Measurements from ENCODE around the gene RERE.

RERE gene

DNA sequence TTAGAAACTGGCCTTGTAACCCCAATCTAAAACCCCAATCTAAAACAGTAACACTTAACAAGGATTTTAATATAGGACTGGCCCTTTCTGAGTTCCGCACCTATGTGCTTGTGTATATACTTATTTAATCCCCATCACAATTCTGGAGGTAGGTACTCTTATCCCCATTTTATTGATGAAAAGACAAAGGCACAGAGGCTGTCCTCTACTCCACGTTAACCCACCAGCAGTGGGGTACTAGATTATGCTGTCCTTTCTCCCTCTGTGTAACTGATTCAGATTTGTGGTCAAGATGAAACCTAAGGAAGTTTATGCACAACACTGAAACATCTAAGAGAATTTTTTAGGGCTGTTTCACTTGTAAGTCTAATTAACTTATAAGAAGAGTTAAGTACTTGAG lies 175.3 kb downstream of the RERE start:
- H3K27ac ChIP-seq (ENCODE audit: low read depth, low read length), result no peak overlapping the region
- H3K4me3 ChIP-seq (ENCODE audit: low read length), result no peak overlapping the region
- H3K36me3 ChIP-seq (ENCODE audit: control insufficient read depth, insufficient read depth, low read length), result no peaks in the 10 kb centered on the region
- no peaks in the 10 kb centered on the region for H3K27me3 ChIP-seq (ENCODE audit: control insufficient read depth, insufficient read depth, low read length)
- no peak overlapping the region for H3K9ac ChIP-seq (ENCODE audit: low read length)
- H3K4me1 ChIP-seq (ENCODE audit: control insufficient read depth, insufficient read depth, low read length), result peaks cover 6% of the 10 kb centered on the region

- no peak overlapping the region for H3K27ac ChIP-seq (ENCODE audit: low read depth, low read length)
- H3K4me3 ChIP-seq (ENCODE audit: low read length), result no peak overlapping the region
- H3K4me1 ChIP-seq (ENCODE audit: control insufficient read depth, insufficient read depth, low read length), result peaks cover 6% of the 10 kb centered on the region
- no peaks in the 10 kb centered on the region for H3K27me3 ChIP-seq (ENCODE audit: control insufficient read depth, insufficient read depth, low read length)
- no peaks in the 10 kb centered on the region for H3K36me3 ChIP-seq (ENCODE audit: control insufficient read depth, insufficient read depth, low read length)
- no peak overlapping the region for H3K9ac ChIP-seq (ENCODE audit: low read length)
Measured at GRCh38 chr1:8641377-8641997, 176.0 kb downstream of the RERE start.

DNA sequence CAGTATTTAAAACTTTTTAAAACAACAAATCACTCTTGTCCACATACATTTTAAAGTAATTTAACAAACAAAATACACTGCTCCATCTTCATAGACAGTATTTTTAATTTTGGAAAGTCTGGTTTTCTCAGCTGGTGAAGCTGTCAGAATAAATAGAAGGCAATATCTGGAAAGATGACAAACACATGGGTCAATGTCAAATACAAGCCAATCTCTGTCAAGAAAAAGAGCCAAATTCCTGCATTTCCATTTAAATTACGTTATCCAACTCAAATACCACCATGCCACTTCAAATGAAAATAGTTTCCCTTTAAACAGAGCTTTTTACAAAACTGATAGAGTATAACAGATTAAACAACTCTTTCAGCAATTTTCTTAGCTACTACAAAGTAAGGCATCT lies 176.5 kb downstream of the RERE start:
- Histone ChIP-seq H3K27ac (ENCODE audit: low read depth, low read length) (no peak overlapping the region), H3K4me1 (ENCODE audit: control insufficient read depth, insufficient read depth, low read length) (peaks cover 6% of the 10 kb centered on the region), H3K27me3 (ENCODE audit: control insufficient read depth, insufficient read depth, low read length) (no peaks in the 10 kb centered on the region), H3K36me3 (ENCODE audit: control insufficient read depth, insufficient read depth, low read length) (no peaks in the 10 kb centered on the region), H3K9ac (ENCODE audit: low read length) (no peak overlapping the region), H3K4me3 (ENCODE audit: low read length) (no peak overlapping the region)

DNA sequence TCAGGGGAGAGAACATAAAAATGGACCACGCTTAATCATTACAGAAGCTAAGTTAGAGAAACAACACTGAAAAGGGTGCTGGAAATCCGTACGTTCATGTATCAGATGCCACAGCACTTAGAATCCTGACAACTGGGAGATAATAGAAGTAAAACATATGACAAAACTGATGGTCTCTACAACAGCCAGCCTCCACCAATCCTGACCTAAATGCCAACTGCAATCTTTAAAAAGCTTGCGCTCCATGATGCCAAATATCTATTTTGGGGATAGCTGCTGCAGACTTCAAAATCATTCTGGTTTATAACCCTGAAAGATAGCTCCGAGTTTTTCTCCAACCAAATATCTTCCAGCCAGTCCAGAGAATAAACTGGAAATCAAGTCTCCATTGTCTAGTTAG lies 178.3 kb downstream of the RERE start:
- Histone ChIP-seq H3K27me3 (ENCODE audit: control insufficient read depth, insufficient read depth, low read length) (no peaks in the 10 kb centered on the region), H3K27ac (ENCODE audit: low read depth, low read length) (no peak overlapping the region), H3K4me3 (ENCODE audit: low read length) (no peak overlapping the region), H3K9ac (ENCODE audit: low read length) (no peak overlapping the region), H3K36me3 (ENCODE audit: control insufficient read depth, insufficient read depth, low read length) (no peaks in the 10 kb centered on the region), H3K4me1 (ENCODE audit: control insufficient read depth, insufficient read depth, low read length) (peaks cover 6% of the 10 kb centered on the region)

- Histone ChIP-seq H3K4me3 (ENCODE audit: low read length) (no peak overlapping the region), H3K9ac (ENCODE audit: low read length) (no peak overlapping the region), H3K27ac (ENCODE audit: low read depth, low read length) (no peak overlapping the region), H3K36me3 (ENCODE audit: control insufficient read depth, insufficient read depth, low read length) (no peaks in the 10 kb centered on the region), H3K4me1 (ENCODE audit: control insufficient read depth, insufficient read depth, low read length) (peaks cover 10% of the 10 kb centered on the region), H3K27me3 (ENCODE audit: control insufficient read depth, insufficient read depth, low read length) (no peaks in the 10 kb centered on the region)
Measured at GRCh38 chr1:8633741-8634501, 183.5 kb downstream of the RERE start.

- Histone ChIP-seq H3K4me1 (ENCODE audit: control insufficient read depth, insufficient read depth, low read length) (peaks cover 8% of the 10 kb centered on the region), H3K36me3 (ENCODE audit: control insufficient read depth, insufficient read depth, low read length) (no peaks in the 10 kb centered on the region), H3K9ac (ENCODE audit: low read length) (no peak overlapping the region), H3K27ac (ENCODE audit: low read depth, low read length) (no peak overlapping the region), H3K4me3 (ENCODE audit: low read length) (no peak overlapping the region), H3K27me3 (ENCODE audit: control insufficient read depth, insufficient read depth, low read length) (no peaks in the 10 kb centered on the region)
Measured at GRCh38 chr1:8632102-8632501, 185.3 kb downstream of the RERE start.

GRCh38 chr1:8631163-8631562 lies 186.3 kb downstream of the RERE start:
- no peaks in the 10 kb centered on the region for H3K27me3 ChIP-seq (ENCODE audit: control insufficient read depth, insufficient read depth, low read length)
- peaks cover 12% of the 10 kb centered on the region for H3K4me1 ChIP-seq (ENCODE audit: control insufficient read depth, insufficient read depth, low read length)

DNA sequence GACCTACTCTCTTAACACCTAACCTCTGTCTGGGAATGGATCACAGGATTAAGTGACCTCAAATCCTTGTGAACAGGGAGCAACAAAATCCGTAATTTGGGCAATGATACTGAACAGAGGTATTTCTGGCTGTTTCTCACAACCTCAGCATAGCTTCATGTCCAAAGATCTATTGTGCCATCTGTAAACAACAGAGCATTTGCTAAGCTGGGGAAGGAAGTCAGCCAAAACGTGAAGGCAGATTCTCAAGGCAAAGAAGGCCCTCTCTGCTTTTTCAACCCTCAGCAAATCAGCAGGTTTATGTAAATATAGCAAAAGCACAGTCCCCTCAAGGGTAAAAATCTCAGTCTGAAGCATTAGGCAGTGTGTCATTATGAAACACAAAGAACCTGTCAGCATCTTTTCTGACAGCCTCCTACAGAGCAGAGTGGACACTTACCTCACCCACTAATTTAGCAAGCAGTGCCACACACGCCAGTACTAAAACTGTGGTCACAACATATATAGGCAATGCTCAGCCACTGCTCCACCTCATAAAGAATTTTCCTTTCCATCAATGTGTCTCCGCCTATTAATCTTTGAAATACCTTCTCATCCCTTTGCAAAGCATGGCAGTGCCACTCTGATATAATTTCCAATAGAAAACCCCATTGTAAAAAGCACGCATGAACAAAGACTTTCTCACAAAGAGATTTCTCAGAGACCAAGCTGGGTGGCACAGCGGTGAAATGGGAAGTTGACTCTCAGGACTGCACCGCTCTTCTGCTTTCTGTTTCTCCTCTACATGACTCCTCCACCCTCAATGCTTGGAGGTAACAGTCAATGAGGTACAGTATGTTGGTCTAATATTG lies 188.0 kb downstream of the RERE start:
- no peak overlapping the region for H3K9ac ChIP-seq (ENCODE audit: low read length)
- H3K4me1 ChIP-seq (ENCODE audit: control insufficient read depth, insufficient read depth, low read length), result peaks cover 12% of the 10 kb centered on the region
- no peaks in the 10 kb centered on the region for H3K27me3 ChIP-seq (ENCODE audit: control insufficient read depth, insufficient read depth, low read length)
- H3K27ac ChIP-seq (ENCODE audit: low read depth, low read length), result no peak overlapping the region
- no peak overlapping the region for H3K4me3 ChIP-seq (ENCODE audit: low read length)
- no peaks in the 10 kb centered on the region for H3K36me3 ChIP-seq (ENCODE audit: control insufficient read depth, insufficient read depth, low read length)

More at GRCh38 chr1:8631163-8631562, 186.3 kb downstream of the RERE start:
- no peaks in the 10 kb centered on the region for H3K36me3 ChIP-seq (ENCODE audit: control insufficient read depth, insufficient read depth, low read length)
- no peak overlapping the region for H3K27ac ChIP-seq (ENCODE audit: low read depth, low read length)
- no peak overlapping the region for H3K4me3 ChIP-seq (ENCODE audit: low read length)
- no peak overlapping the region for H3K9ac ChIP-seq (ENCODE audit: low read length)

DNA sequence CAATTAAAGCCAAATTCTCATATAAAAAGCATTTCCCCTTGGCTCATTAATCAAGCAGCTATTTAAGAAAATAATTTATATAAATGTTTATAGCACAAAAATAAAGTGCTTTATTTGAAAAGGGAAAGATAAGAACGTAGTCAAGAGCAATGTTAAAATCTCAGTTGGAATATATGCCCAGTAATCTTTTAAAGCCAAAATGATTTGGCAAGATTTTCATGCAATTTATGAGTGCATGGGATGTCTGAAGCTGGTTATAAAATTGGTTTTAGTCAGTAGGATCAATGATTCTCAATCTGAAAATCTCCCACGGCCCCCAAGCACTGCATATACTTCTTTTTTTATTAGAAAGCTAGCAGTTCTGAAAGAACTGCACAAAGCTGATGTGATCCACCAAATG lies 188.8 kb downstream of the RERE start:
- H3K9ac ChIP-seq (ENCODE audit: low read length), result no peak overlapping the region
- H3K36me3 ChIP-seq (ENCODE audit: control insufficient read depth, insufficient read depth, low read length), result no peaks in the 10 kb centered on the region
- H3K27me3 ChIP-seq (ENCODE audit: control insufficient read depth, insufficient read depth, low read length), result no peaks in the 10 kb centered on the region
- H3K4me1 ChIP-seq (ENCODE audit: control insufficient read depth, insufficient read depth, low read length), result peaks cover 12% of the 10 kb centered on the region
- H3K27ac ChIP-seq (ENCODE audit: low read depth, low read length), result no peak overlapping the region
- no peak overlapping the region for H3K4me3 ChIP-seq (ENCODE audit: low read length)

- Histone ChIP-seq H3K4me3 (ENCODE audit: low read length) (no peak overlapping the region), H3K27ac (ENCODE audit: low read depth, low read length) (no peak overlapping the region), H3K4me1 (ENCODE audit: control insufficient read depth, insufficient read depth, low read length) (peaks cover 12% of the 10 kb centered on the region), H3K9ac (ENCODE audit: low read length) (no peak overlapping the region), H3K27me3 (ENCODE audit: control insufficient read depth, insufficient read depth, low read length) (no peaks in the 10 kb centered on the region), H3K36me3 (ENCODE audit: control insufficient read depth, insufficient read depth, low read length) (no peaks in the 10 kb centered on the region)
Measured at GRCh38 chr1:8627728-8628127, 189.7 kb downstream of the RERE start.

GRCh38 chr1:8625981-8626898 lies 191.2 kb downstream of the RERE start:
- H3K4me3 ChIP-seq (ENCODE audit: low read length), result no peak overlapping the region
- H3K4me1 ChIP-seq (ENCODE audit: control insufficient read depth, insufficient read depth, low read length), result peaks cover 9% of the 10 kb centered on the region
- H3K27me3 ChIP-seq (ENCODE audit: control insufficient read depth, insufficient read depth, low read length), result no peaks in the 10 kb centered on the region
- H3K27ac ChIP-seq (ENCODE audit: low read depth, low read length), result no peak overlapping the region
- H3K9ac ChIP-seq (ENCODE audit: low read length), result no peak overlapping the region
- H3K36me3 ChIP-seq (ENCODE audit: control insufficient read depth, insufficient read depth, low read length), result no peaks in the 10 kb centered on the region

GRCh38 chr1:8625491-8625890 lies 191.9 kb downstream of the RERE start:
- H3K4me3 ChIP-seq (ENCODE audit: low read length), result no peak overlapping the region
- no peaks in the 10 kb centered on the region for H3K36me3 ChIP-seq (ENCODE audit: control insufficient read depth, insufficient read depth, low read length)
- peaks cover 9% of the 10 kb centered on the region for H3K4me1 ChIP-seq (ENCODE audit: control insufficient read depth, insufficient read depth, low read length)
- H3K9ac ChIP-seq (ENCODE audit: low read length), result no peak overlapping the region
- H3K27ac ChIP-seq (ENCODE audit: low read depth, low read length), result no peak overlapping the region
- H3K27me3 ChIP-seq (ENCODE audit: control insufficient read depth, insufficient read depth, low read length), result no peaks in the 10 kb centered on the region

Data from rectal smooth muscle tissue (tissue), 1 donor.